GM18502 (cell line): ENCODE measurements around the gene AFF2.
"Not testable (repeated sequence)": the region's sequence is repeated elsewhere in the genome, so short reads cannot be mapped to it uniquely, and the experiment has no call there.

Source experiments
- ATAC-seq: cut with Tn5 transposase; IDR thresholded peaks from one replicate; pipeline ENCODE4 v1.9.1; 2021; ENCODE audit warnings: mild to moderate bottlenecking; ENCODE audit not compliant: unreplicated experiment, poor library complexity

The AFF2 gene

GRCh38 chrX:148629434-148629833 is 129.0 kb downstream of the AFF2 start:
- no peak for ATAC-seq

DNA sequence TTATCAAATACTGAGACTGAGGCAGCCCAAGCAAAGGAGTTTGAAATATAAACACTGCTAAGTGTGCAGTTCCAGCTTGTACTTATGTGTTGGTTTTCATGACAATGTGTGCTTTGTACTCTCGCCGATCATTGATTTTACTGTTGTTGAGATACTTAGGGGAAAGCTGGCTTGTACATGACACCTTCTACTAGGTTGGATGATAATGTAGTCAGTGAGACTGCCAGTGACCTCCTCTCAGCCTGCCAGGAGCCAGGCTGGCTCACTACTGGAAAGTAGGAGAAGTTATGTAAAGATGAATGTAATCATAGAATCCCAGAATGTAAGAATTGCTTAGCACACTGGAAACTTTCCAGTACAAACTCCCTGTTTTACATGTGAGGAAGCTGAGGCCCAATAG is 132.0 kb downstream of the AFF2 start:
- no peak for ATAC-seq

DNA sequence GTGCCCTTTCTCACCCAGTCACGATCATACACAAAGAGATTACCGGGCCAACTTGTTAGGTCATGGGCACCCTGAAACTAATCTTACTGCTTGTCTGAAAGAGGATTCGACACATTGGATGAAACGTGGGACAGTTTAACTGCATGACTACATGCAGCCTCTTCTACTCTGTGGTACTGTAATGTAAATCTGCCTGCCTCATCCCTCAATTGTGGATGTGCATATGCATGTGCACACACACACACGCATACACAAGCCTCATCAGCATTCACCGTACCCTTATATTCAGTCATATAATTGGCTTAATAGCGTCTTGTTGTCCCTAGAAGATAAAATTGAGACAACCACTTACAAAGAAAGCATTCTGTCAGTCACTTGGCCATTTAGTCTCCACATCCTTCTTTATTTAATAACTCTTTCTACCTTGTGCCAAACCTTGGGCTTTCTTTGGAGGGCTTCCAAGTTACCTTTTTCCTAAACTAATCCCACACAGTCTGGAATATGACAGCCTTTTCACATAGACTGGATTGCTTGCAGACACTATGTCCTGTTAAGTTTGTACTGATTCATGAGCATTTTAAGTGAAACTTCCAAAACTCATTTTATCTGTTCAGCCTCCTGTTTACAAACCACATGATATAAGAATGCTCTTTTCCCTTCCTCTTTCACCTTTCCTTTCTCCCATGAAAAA is 132.9 kb downstream of the AFF2 start:
- ATAC-seq = no peak

DNA sequence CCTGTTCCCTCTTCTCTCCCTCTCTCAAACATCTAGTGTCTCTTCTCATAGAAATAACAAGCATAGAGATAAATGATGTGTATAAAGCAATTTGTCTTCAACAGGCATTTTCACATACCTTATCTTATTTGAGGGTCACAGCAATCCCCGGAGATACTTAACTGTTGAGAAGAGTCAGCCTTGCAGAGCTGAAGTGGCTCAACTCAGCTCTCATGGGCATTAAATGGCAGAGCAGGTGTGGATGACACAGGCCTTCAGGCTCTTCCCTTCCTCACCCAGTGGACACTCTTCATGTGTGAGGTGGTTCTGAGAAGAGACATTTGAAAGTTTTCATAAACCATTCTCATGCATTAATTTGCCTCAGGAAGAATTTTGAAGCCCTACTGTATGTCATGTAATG is 134.2 kb downstream of the AFF2 start:
- ATAC-seq = no peak

- no peak for ATAC-seq
Observed at GRCh38 chrX:148643460-148643859, 143.0 kb downstream of the AFF2 start.

DNA sequence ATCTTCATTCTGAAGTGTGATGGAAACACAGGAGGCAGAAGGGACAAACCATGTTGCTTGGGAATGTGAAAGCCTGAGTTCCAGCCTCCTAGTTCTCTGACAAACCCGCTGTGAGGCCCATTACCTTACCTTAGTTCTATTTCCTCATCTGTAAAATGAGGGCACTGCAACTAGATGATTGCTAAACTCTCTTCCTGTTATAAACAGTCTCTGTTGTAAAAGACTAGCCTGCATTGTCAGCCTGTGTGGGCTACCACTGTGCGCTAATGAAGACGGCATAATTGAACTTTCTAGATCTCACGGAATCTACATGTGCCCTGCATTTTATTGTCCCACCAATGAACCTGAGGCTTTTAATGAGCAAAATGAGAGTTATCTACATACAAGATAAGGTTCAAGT is 147.2 kb downstream of the AFF2 start:
- ATAC-seq = no peak

DNA sequence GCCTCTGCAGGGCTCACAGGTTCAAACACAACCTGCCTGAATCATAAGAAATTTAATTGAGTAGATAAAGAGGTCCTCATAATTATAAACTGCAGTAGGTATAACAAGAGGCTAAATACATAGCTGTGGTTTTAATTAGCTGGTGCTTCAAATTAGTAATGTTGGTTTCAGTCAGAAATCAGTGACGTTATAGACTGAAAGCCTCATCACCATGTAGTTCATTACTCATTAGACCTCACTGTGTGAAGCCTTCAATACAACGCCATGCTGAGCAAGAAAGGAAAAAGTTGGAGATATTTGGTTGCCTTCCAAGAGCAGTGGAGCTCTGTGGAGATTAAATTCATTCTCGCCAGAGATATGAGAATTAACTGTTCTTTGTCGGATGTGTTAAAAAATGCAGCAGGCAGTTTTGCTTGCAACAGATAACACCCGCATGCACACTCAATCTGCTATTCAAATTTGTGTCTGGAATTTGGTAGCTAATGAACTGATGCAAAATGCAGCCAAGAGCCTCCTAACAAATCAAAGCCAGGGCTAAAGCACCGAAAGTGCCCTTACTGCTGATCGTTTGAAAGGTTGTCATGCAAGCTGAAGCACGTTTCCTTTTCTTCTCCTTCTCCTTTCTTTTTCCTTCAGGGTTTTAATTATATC is 148.9 kb downstream of the AFF2 start:
- ATAC-seq = no peak

- no peak for ATAC-seq
Observed at GRCh38 chrX:148658115-148658730, 157.8 kb downstream of the AFF2 start.

- no peak for ATAC-seq
Observed at GRCh38 chrX:148659481-148659880, 159.1 kb downstream of the AFF2 start.

GRCh38 chrX:148661035-148661434 is 160.6 kb downstream of the AFF2 start:
- ATAC-seq = no peak

GRCh38 chrX:148662014-148662413 is 161.6 kb downstream of the AFF2 start:
- ATAC-seq = no peak

GRCh38 chrX:148664171-148664570 is 163.8 kb downstream of the AFF2 start:
- no peak for ATAC-seq

GRCh38 chrX:148664995-148665394 is 164.6 kb downstream of the AFF2 start:
- no peak for ATAC-seq

DNA sequence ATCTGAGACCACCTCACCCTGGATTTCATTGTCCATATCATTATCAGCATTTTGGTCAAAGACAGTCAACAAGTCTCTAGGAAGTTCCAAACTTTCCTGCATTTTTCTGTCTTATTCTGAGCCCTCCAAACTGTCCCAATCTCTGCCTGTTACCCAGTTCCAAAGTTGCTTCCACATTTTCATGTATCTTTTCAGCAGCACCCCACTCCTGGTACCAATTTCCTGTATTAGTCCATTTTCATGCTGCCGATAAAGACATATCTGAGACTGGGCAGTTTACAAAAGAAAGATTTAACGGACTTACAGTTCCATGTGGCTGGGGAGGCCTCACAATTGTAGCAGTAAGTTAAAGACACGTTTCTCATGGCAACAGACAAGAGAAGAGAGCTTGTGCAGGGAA is 168.8 kb downstream of the AFF2 start:
- ATAC-seq = not testable (repeated sequence)

DNA sequence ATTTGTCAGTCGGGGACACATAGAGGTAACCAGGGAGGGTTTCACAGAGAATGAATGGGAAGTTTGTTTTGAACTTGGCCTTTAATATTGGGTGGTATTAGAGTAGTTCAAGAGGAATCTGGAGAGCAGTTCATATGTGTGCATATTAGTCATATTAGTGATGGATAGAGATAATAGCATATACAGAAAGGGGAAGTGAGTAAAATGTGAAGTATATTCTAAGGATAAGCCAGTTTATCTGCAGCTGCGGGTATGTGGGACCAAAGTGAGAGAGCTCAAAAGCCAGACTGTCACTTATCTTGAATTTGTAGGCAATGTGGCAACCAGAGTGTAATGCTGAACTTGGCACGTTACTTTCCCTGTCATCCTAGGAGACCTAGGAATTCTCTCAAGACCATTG is 169.9 kb downstream of the AFF2 start:
- peak; percentile 82 for ATAC-seq

- no peak for ATAC-seq
Observed at GRCh38 chrX:148672517-148672916, 172.1 kb downstream of the AFF2 start.

DNA sequence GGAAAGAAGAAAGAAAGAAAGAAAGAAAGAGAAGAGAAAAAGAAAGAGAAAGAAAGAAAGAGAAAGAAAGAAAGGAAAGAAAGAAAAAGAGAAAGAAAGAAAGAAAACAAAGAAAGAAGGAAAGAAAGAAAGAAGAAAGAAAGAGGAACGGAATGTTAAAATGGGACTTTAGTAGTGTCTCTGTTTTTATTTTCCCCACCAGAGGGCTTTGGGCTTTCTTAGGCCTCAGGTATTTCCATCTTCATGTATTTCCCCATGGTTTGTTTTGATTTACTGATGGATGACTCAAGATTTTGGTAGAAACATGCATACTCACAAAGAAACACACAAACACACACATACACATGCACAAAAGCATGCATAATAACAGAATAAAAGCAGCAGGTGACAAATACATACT is 181.2 kb downstream of the AFF2 start:
- no peak for ATAC-seq

- no peak for ATAC-seq
Observed at GRCh38 chrX:148682206-148682605, 181.8 kb downstream of the AFF2 start.

DNA sequence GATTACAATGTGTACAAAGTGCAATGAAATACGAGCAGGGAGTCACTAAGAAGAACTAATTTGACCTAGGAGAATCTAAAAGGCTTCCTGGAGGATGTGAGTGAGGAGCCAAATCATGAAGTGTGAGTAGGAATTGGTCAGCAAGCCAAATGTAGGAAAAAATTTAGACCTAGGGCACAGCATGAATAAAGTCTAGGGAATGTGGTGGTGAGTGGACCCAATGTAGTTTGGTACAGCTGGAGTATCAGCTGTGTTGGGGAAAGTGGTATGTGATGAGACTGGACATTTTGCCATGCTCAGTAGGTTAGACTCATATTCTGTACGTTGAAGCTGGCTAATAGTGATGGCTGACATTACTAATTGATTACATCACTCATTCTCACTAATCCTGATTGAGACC is 191.0 kb downstream of the AFF2 start:
- ATAC-seq = no peak

DNA sequence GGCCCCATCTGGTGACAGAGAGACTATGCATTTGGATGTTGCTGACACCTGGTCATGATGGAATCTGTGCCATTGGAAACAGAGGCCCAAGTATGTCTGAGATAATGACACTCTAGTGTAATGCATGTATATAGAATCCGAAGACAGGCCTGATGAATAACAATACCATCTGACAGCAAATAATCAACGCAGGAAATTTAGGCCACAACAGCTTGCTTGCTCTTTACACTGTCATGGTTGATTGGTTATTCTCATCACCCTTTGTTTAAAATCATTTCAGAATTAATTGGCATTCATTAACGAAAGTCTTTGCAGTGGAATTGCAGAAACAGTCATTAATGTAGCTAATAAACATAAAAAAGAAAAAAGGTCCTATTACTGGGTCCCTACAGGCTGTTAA is 194.8 kb downstream of the AFF2 start:
- no peak for ATAC-seq

DNA sequence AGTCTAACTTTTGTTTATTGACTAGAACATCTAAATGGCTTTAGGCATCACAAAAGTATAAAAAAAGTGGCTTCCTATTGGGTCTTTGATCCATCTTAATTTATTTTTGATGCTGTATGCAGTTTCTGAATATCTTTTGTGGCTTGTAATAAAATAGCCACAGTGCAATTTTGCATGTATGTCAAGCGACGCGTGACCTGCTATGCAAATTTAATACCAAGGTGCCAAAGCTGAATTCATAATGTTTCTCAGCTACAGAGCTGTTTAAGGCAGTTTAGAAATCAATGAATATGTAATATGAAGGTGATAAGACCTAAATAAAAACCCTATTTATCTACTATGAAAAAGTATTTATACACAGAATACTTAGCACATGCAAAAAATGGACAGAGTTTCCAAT is 197.8 kb downstream of the AFF2 start:
- ATAC-seq = peak; percentile 58

GRCh38 chrX:148700021-148700420 is 199.6 kb downstream of the AFF2 start:
- no peak for ATAC-seq
